Measurements from ENCODE around the gene UTP15. TPM values are rescaled to one million over a fixed set of nuclear protein-coding genes. Genes with fewer than 3 reads are reported as not detected.

Gene UTP15
- total RNA-seq, 1 donor from 2014 or later, result 13.7 TPM

GRCh38 chr5:73607228-73607627 lies 41.7 kb downstream of the UTP15 start:
- no peak for TF ChIP-seq CTCF (conservative IDR thresholded peaks at IDR 0.05; ENCODE audit: low read depth, low read length)
- DNase-seq (ENCODE audit: low read depth), result no peak
- H3K4me3 ChIP-seq (ENCODE audit: low read depth, low read length), result no peak overlapping the region

- TF ChIP-seq CTCF (conservative IDR thresholded peaks at IDR 0.05; ENCODE audit: low read depth, low read length), result no peak
- no peak overlapping the region for H3K4me3 ChIP-seq (ENCODE audit: low read depth, low read length)
- DNase-seq (ENCODE audit: low read depth), result no peak
These were observed 47.3 kb downstream of the UTP15 start for GRCh38 chr5:73612799-73613198.

GRCh38 chr5:73615085-73615484 lies 49.5 kb downstream of the UTP15 start:
- no peak overlapping the region for H3K4me3 ChIP-seq (ENCODE audit: low read depth, low read length)
- no peak for TF ChIP-seq CTCF (conservative IDR thresholded peaks at IDR 0.05; ENCODE audit: low read depth, low read length)
- no peak for DNase-seq (ENCODE audit: low read depth)

GRCh38 chr5:73615947-73616346 lies 50.4 kb downstream of the UTP15 start:
- no peak overlapping the region for H3K4me3 ChIP-seq (ENCODE audit: low read depth, low read length)
- TF ChIP-seq CTCF (conservative IDR thresholded peaks at IDR 0.05; ENCODE audit: low read depth, low read length), result no peak
- no peak for DNase-seq (ENCODE audit: low read depth)

GRCh38 chr5:73617510-73618279 lies 52.2 kb downstream of the UTP15 start:
- no peak overlapping the region for H3K4me3 ChIP-seq (ENCODE audit: low read depth, low read length)
- DNase-seq (ENCODE audit: low read depth), result no peak
- TF ChIP-seq CTCF (conservative IDR thresholded peaks at IDR 0.05; ENCODE audit: low read depth, low read length), result no peak

GRCh38 chr5:73619606-73620333 lies 54.2 kb downstream of the UTP15 start:
- no peak for DNase-seq (ENCODE audit: low read depth)
- H3K4me3 ChIP-seq (ENCODE audit: low read depth, low read length), result no peak overlapping the region
- no peak for TF ChIP-seq CTCF (conservative IDR thresholded peaks at IDR 0.05; ENCODE audit: low read depth, low read length)
